Measurements from ENCODE around the gene SPHK1.

GRCh38 chr17:76435751-76436150, 51.3 kb downstream of the SPHK1 start:
- TF ChIP-seq CTCF (IDR thresholded peaks at IDR 0.05), result no peak
- TF ChIP-seq POLR2A (IDR thresholded peaks at IDR 0.05), result no peak
